ENCODE measurements around the gene ADIPOQ.
"Not testable (repeated sequence)": the region's sequence is repeated elsewhere in the genome, so short reads cannot be mapped to it uniquely, and the experiment has no call there.

Gene ADIPOQ

GRCh38 chr3:186875708-186876107, 33.2 kb downstream of the ADIPOQ start:
- H3K4me3 Mint-ChIP-seq, result no peak overlapping the region
- no peaks in the 10 kb centered on the region for H3K27me3 Mint-ChIP-seq (ENCODE audit: low read depth, poor library complexity)
- TF ChIP-seq CTCF (IDR thresholded peaks at IDR 0.05), result no peak
- H3K27ac Mint-ChIP-seq, result no peak overlapping the region
- H3K36me3 Mint-ChIP-seq (ENCODE audit: low read depth), result no peaks in the 10 kb centered on the region
- no peak for DNase-seq
- H3K9me3 Mint-ChIP-seq, result peaks cover 38% of the 10 kb centered on the region
- no peaks in the 10 kb centered on the region for H3K4me1 Mint-ChIP-seq

DNA sequence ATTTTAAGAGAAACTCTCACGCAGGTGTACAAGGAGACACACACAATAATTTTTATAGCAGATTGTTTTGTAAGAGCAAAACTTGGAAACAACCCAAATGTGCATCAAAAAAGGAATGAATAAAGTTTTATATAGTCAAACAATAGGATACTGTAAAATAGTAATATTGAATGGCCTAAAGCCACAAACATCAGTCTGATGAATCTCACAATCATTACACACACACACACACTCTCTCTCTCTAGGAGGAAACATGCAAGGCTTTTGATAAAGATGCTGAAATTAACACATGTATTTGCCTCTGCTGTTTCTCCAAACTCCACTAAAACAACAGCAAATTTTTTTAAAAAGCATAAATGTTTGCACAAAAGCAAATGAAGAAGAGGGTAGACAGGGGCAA, 37.3 kb downstream of the ADIPOQ start:
- Mint-ChIP-seq H3K36me3 (ENCODE audit: low read depth) (no peaks in the 10 kb centered on the region), H3K4me1 (no peaks in the 10 kb centered on the region), H3K4me3 (no peak overlapping the region), H3K27ac (no peak overlapping the region), H3K9me3 (peaks cover 21% of the 10 kb centered on the region), H3K27me3 (ENCODE audit: low read depth, poor library complexity) (peaks cover 4% of the 10 kb centered on the region)
- TF ChIP-seq CTCF (IDR thresholded peaks at IDR 0.05), result no peak
- no peak for DNase-seq

GRCh38 chr3:186880406-186880805, 37.9 kb downstream of the ADIPOQ start:
- no peak overlapping the region for H3K27ac Mint-ChIP-seq
- no peaks in the 10 kb centered on the region for H3K36me3 Mint-ChIP-seq (ENCODE audit: low read depth)
- DNase-seq, result no peak
- no peak for TF ChIP-seq CTCF (IDR thresholded peaks at IDR 0.05)
- peaks cover 4% of the 10 kb centered on the region for H3K27me3 Mint-ChIP-seq (ENCODE audit: low read depth, poor library complexity)
- H3K4me1 Mint-ChIP-seq, result no peaks in the 10 kb centered on the region
- peaks cover 16% of the 10 kb centered on the region for H3K9me3 Mint-ChIP-seq
- no peak overlapping the region for H3K4me3 Mint-ChIP-seq

DNA sequence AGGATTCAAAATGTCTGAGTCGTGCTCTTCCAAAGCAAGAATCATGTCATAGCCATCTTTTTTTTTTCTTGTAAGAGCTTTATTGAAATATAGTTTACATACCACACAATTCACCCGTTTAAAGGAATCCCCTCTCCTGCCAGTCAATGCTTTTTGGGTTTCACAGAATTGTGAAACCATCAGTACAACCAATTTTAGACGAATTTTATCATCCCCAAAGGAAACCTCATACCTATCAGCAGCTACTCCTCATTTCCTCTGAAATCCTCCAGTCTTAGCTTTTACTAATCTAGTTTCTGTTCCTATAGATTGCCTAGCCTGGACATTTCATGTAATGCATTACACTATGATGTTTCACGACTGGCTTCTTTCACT, 39.6 kb downstream of the ADIPOQ start:
- DNase-seq, result no peak

DNA sequence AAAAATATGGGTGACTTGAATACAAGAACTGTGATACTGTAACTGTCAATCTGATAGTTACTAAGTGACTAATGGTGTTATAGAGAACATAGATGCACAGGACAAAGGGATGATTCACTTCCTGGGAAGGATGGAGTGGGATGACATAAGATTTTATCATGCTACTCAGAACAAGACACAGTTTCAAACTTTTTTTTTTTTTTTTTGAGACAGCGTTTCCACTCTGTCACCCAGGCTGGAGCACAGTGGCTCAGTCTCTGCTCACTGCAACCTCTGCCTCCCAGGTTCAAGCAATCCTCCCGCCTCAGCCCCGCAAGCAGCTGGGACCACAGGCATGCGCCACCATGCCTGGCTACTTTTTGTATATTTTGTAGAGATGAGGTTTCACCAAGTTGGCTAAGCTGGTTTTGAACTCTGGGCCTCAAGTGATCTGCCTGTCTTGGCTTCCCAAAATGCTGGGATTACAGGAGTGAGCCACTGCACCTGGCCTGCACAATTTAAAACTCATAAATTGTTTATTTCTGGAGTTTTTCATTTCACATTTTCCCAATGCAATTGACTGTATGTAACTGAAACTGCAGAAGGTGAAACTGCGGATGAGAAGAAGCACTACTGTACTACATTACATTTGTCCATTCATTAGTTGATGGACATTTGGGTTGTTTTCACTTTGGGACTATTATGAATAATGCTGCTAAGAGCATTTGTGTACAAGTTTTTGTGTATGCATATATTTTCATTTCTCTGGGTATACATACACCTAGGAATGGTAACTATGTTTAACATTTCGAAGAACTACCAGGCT, 40.6 kb downstream of the ADIPOQ start:
- DNase-seq, result no peak
- Mint-ChIP-seq H3K27ac (no peak overlapping the region), H3K4me1 (peaks cover 23% of the 10 kb centered on the region), H3K27me3 (ENCODE audit: low read depth, poor library complexity) (peaks cover 10% of the 10 kb centered on the region), H3K4me3 (no peak overlapping the region), H3K36me3 (ENCODE audit: low read depth) (no peaks in the 10 kb centered on the region), H3K9me3 (peaks cover 8% of the 10 kb centered on the region)
- no peak for TF ChIP-seq CTCF (IDR thresholded peaks at IDR 0.05)

More for the DNA sequence above, 39.6 kb downstream of the ADIPOQ start:
- no peak overlapping the region for H3K4me3 Mint-ChIP-seq
- H3K36me3 Mint-ChIP-seq (ENCODE audit: low read depth), result no peaks in the 10 kb centered on the region
- H3K9me3 Mint-ChIP-seq, result peaks cover 12% of the 10 kb centered on the region
- peaks cover 14% of the 10 kb centered on the region for H3K4me1 Mint-ChIP-seq
- TF ChIP-seq CTCF (IDR thresholded peaks at IDR 0.05), result no peak
- H3K27me3 Mint-ChIP-seq (ENCODE audit: low read depth, poor library complexity), result peaks cover 10% of the 10 kb centered on the region
- H3K27ac Mint-ChIP-seq, result no peak overlapping the region

- DNase-seq, result no peak
- no peaks in the 10 kb centered on the region for H3K36me3 Mint-ChIP-seq (ENCODE audit: low read depth)
- H3K4me1 Mint-ChIP-seq, result peaks cover 29% of the 10 kb centered on the region
- TF ChIP-seq CTCF (IDR thresholded peaks at IDR 0.05), result no peak
- peaks cover 10% of the 10 kb centered on the region for H3K27me3 Mint-ChIP-seq (ENCODE audit: low read depth, poor library complexity)
- H3K27ac Mint-ChIP-seq, result no peak overlapping the region
- no peak overlapping the region for H3K4me3 Mint-ChIP-seq
- H3K9me3 Mint-ChIP-seq, result peaks cover 8% of the 10 kb centered on the region
Measured at GRCh38 chr3:186883686-186884058, 41.2 kb downstream of the ADIPOQ start.

GRCh38 chr3:186884868-186885267, 42.4 kb downstream of the ADIPOQ start:
- H3K27me3 Mint-ChIP-seq (ENCODE audit: low read depth, poor library complexity); DNase-seq; H3K36me3 Mint-ChIP-seq (ENCODE audit: low read depth); H3K9me3 Mint-ChIP-seq; H3K27ac Mint-ChIP-seq; H3K4me3 Mint-ChIP-seq: not testable (repeated sequence)
- H3K4me1 Mint-ChIP-seq, result peaks cover 41% of the 10 kb centered on the region

Measured in nephron progenitor cell (in vitro differentiated cells).